OCI-LY1 (cell line): ENCODE results near the gene SLC25A18.

Experiments used
- EZH2 ChIP-seq: fragments of 200-600 bp; sonication (generic), shearing (Covaris generic); IDR thresholded peaks from 2 replicates; pipeline ENCODE4 v1.8.0; 2017; ENCODE audit warnings: borderline replicate concordance, mixed run types, mild to moderate bottlenecking, antibody characterized with exemption, low read length, moderate library complexity, mixed read lengths
- TF ChIP-seq, protein P1 (sequence below): fragments of 200-600 bp; sonication (generic), shearing (Covaris generic); IDR thresholded peaks from 2 replicates; pipeline ENCODE4 v1.5.1; 2017; ENCODE audit warnings: mild to moderate bottlenecking, antibody characterized with exemption, low read length, moderate library complexity, mixed read lengths

GRCh38 chr22:17549183-17549582 lies 14.1 kb upstream of the SLC25A18 start:
- TF ChIP-seq, protein P1, sequence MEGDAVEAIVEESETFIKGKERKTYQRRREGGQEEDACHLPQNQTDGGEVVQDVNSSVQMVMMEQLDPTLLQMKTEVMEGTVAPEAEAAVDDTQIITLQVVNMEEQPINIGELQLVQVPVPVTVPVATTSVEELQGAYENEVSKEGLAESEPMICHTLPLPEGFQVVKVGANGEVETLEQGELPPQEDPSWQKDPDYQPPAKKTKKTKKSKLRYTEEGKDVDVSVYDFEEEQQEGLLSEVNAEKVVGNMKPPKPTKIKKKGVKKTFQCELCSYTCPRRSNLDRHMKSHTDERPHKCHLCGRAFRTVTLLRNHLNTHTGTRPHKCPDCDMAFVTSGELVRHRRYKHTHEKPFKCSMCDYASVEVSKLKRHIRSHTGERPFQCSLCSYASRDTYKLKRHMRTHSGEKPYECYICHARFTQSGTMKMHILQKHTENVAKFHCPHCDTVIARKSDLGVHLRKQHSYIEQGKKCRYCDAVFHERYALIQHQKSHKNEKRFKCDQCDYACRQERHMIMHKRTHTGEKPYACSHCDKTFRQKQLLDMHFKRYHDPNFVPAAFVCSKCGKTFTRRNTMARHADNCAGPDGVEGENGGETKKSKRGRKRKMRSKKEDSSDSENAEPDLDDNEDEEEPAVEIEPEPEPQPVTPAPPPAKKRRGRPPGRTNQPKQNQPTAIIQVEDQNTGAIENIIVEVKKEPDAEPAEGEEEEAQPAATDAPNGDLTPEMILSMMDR: no peak
- TF ChIP-seq EZH2: no peak
